GM18858 (cell line): ENCODE results near the gene SRGAP2B.
"Not testable (repeated sequence)": the region's sequence is repeated elsewhere in the genome, so short reads cannot be mapped to it uniquely, and the experiment has no call there.

Source experiments
- ATAC-seq: cut with Tn5 transposase; IDR thresholded peaks from one replicate; pipeline ENCODE4 v1.9.1; 2021; ENCODE audit not compliant: unreplicated experiment

SRGAP2B gene

DNA sequence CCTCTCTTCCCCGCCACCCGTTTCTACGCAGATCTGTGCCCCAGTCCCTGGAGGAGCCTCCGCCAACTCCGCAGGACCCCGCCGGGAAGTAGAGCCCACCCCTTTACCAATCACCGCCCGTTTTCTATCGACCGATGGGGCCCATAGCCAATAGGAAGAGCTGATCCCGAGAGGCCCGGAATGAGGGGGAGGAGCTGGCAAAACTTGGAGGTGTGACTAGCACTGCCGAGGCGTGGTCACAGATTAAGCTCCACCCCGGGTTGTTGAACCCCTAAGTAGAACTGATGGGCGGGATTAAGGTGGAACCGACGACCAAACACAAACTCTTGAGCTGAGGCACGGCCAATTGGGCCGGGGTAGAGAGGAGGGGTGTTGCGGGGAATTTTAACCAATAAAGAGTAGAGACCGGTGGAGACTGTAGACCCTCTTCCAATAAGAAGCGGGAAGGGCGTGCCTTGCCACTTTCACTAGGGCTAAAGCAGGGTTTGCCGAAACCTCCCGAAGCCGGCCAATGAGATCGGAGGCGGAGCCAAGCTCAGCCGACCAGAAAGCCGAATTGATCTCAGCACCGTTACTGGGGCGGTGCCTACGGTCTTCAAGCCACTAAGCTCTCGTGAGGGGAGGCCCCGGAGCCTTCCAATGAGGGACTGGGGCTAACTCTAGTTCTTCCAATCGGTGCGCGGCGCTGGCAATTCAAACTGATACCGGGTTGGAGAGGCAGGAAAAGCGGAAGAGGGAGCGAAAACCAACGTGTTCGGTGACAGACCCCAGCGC lies at the start of gene SRGAP2B, which contains the start of gene FAM72D:
TSS of gene SRGAP2B (minus strand) at position 45 of the 774 bp plus-strand sequence. CDS start 2,427 bp downstream, outside the sequence.
TSS of gene FAM72D (plus strand) at position 691 of the 774 bp plus-strand sequence. CDS start 874 bp downstream, outside the sequence.
- ATAC-seq = peak; percentile 85

- not testable (repeated sequence) for ATAC-seq
Measured at GRCh38 chr1:145144264-145144913, 49.3 kb upstream of the SRGAP2B start.

DNA sequence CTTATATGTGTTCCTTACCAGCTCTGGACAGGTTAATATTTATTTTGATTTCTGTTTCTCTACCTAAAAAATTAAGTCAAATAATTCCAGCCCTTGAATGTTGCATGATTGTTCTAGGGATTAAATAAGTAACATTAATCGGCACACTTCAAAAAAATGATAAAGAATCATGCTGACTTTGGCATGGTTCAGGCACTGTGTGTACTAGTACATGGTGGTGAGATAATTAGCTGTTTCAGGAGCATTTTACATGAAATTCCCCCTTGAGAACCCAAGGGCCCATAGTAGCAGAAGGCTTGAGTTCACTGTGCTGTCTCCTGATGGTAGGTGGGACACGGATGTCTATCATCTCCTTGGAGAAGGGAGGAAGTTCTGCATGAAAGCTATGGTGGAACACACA lies 45.4 kb upstream of the SRGAP2B start:
- ATAC-seq = not testable (repeated sequence)

- not testable (repeated sequence) for ATAC-seq
Measured at GRCh38 chr1:145134476-145134875, 39.3 kb upstream of the SRGAP2B start.

DNA sequence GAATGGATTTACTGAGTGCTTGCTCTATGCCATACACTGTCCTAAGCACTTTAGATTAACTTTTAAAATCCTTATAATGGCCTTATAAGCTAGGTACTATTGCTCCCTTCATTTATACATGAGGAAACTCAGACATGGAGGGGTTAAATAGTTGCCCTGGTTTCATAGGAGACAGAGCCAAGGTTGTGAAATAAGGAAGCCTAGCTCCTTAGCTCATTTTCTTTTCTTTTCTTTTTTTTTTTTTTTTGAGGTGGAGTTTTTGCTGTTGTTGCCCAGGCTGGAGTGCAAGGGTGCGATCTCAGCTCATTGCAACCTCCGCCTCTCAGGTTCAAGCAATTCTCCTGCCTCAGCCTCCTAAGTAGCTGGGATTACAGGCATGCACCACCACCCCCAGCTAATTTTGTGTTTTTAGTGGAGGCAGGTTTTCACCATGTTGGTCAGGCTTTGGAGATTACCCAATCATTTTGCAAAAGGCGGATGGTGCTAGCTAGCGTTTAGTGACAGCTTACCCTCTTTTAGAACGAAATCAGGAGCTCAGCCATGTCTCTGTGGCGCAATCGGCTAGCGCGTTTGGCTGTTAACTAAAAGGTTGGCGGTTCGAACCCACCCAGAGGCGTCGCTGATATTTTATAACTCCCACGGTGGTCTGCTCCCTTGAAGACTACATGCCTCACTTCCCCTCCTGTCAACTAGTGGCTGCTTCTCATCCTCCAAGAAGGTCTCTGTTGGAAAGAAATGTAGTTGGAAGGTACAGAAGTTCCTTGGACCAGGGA lies 33.8 kb upstream of the SRGAP2B start:
- ATAC-seq = not testable (repeated sequence)

DNA sequence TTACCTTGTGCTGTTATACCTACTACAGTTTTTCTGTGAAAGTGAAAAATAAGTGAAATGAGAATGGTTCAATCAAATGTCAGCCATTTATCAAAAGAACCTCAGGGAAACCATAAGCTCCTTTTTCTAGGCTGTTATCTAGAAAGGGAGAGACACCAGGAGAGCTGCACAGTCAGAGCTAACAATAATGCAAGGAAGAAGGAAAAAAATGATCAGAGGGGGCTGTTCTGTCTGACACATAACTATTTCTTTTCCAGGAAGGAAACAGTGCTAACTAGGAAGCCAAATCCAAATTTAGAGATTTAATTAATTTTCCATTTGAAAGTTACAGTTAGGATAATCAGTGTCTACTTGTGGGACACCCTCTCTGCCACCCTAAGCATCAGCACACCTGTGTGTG lies 32.0 kb upstream of the SRGAP2B start:
- ATAC-seq = not testable (repeated sequence)

GRCh38 chr1:145125112-145125511 lies 30.0 kb upstream of the SRGAP2B start:
- ATAC-seq = not testable (repeated sequence)

- ATAC-seq = not testable (repeated sequence)
Measured at GRCh38 chr1:145123992-145124641, 29.0 kb upstream of the SRGAP2B start.

DNA sequence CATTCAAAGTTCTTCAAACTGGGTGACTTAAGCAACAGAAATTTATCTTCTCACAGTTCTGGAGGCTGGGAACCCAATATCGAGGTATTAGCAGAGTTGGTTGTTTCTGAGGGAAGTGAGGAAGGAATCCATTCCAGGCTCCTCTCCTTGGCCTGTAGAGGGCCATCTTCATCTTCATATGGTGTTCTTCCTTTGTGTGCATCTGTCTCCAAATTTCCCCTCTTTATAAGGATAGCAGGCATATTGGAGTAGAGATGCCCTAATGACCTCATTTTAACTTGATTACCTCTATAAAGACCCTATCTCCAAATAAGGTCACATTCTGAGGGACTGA lies 27.9 kb upstream of the SRGAP2B start:
- ATAC-seq = not testable (repeated sequence)

GRCh38 chr1:145122344-145123061 lies 27.4 kb upstream of the SRGAP2B start:
- not testable (repeated sequence) for ATAC-seq

- not testable (repeated sequence) for ATAC-seq
Measured at GRCh38 chr1:145119842-145120241, 24.7 kb upstream of the SRGAP2B start.

DNA sequence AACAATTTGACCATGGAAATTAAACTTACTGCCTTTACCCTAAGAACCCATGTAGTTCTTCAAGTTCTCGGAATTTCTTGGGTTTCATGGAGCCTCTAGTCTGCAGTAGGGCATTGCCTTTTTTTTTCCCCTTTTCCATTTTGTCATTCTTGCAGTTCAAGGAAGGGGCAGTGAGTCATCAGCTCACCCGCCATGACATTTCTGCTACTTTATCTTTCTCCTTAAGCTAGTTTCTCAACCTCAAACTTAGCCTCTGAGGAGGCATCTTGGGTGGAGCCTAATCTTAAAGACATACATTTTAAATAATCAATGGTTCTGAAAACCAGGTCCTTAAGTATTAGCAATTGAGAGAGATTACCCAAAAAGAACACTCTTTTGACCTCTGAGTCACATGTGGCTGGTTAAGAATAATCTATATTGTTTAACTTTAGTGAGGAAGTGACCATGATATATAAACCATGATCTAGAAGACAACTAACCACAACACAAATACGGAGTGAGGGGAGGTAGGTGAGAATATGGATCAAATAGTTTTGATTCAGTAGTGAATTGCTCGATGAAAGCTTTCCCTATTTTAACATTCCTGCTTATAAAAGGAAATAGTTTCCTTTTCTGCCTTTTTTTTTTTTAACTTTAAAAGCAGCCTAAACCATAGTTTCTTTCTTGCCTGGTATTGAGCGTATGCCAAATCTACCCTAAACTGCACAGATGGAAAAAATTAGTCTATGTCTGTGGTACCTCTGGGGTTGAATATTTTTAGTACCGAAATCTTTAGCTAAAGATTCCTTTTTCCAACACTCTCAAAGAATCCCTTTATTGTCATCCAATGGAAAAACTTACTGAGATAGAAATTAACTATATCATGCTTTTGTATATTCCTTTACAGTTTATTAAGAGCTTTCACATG lies 20.7 kb upstream of the SRGAP2B start:
- ATAC-seq = not testable (repeated sequence)

DNA sequence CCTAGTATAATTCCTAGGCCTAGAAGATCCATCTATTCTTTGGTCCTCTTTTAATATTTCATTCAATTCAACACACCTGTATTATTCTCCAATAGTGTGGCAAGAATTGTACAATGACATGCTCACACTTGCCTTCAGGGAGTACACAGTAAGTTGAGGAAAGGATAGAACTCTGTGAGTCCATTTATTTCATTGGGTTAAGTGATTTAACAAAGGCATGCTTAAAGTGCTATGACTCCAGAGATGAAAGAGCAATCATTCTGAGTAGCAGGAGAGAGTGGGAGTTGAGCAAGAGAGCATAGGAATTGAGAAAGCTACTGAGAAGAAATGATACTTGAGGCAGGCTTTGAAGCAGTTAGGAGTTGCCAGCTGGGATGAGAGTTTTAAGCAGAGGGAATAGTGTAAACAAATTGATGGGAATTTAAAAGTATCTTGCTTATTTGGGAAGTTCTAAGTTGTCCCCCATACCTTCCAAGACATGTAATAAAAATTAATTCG lies 19.5 kb upstream of the SRGAP2B start:
- not testable (repeated sequence) for ATAC-seq

DNA sequence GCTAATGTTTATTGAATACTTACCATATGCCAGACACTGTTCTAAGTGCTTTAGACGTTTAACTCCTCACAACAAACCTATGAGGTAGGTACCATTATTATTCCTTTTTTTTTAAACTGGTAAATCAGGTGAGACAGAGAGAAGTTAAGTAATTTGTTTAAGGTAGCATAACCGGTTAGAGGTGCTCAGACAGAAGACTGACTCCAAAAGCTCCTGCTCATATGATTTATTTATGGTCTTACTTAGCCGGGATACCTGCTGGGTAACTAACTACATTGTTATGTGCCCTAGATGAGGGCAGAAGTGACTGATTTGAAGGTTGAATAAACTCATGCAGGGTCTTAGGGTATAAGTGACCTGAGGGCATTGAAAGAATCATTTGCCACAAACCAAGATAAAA lies 17.6 kb upstream of the SRGAP2B start:
- not testable (repeated sequence) for ATAC-seq

DNA sequence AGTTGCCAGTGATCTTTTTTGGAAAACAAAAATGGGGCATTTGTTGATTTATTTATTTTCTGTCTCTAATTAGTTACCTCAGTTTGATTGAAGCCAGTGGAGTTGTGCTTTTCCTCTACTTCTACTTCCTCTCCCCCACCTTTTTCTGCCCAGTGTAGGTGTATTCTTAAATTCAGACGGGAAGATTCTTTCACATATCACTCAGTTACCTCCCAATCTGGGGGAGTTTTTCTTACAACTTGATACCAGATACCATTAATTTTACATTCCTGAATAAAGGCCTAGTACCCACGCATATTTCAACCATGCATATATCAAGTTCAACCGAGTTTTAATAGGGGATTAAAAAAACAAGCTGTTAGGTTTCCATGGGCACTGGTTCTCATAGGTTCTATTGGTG lies 16.5 kb upstream of the SRGAP2B start:
- ATAC-seq = not testable (repeated sequence)

- ATAC-seq = not testable (repeated sequence)
Measured at GRCh38 chr1:145103294-145103693, 8.2 kb upstream of the SRGAP2B start.

DNA sequence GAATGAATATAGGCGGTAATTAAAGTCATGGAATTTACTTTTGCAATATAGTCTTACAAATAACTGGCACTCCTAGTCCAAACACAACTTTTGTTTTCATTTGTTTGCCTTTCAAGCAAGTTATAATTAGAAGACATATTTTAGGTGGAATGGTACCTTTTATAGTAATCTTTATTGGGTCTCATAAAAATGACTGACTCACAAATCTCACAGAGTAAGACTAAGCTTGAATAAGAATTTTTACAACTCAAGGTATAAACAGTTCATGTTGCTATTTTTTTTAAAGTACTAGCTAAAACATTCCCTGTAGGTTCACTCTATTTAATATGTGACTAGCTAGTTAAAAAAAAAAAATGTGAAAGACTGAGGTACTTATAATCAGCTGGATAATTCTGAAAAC lies 6.6 kb upstream of the SRGAP2B start:
- not testable (repeated sequence) for ATAC-seq

GRCh38 chr1:145094655-145095211 lies 395 bp downstream of the SRGAP2B start:
- not testable (repeated sequence) for ATAC-seq
